HUES64 (cell line): Measurements from ENCODE around the gene CNOT2.

Experiments used
- H3K27ac ChIP-seq: 2 replicates; pipeline ENCODE4 v1.7.0; 2013; ENCODE audit warnings: low read depth, low read length, inconsistent platforms
- H3K27me3 ChIP-seq: 2 replicates; pipeline ENCODE4 v1.6.1; 2013; ENCODE audit warnings: mild to moderate bottlenecking, low read length; ENCODE audit not compliant: insufficient read depth
- H3K36me3 ChIP-seq: 2 replicates; pipeline ENCODE4 v1.6.1; 2013; ENCODE audit warnings: mild to moderate bottlenecking, low read length; ENCODE audit not compliant: insufficient read depth
- H3K4me1 ChIP-seq: 2 replicates; pipeline ENCODE4 v1.6.1; 2013; ENCODE audit warnings: mild to moderate bottlenecking, low read length, moderate library complexity; ENCODE audit not compliant: insufficient read depth
- H3K4me3 ChIP-seq: 2 replicates; pipeline ENCODE4 v1.5.1; 2013; ENCODE audit warnings: mild to moderate bottlenecking, low read length, moderate library complexity
- H3K9ac ChIP-seq: 2 replicates; pipeline ENCODE4 v1.6.1; 2013; ENCODE audit warnings: mild to moderate bottlenecking, low read depth, low read length
- H3K9me3 ChIP-seq: 2 replicates; pipeline ENCODE4 v1.6.1; 2013; ENCODE audit warnings: low read depth, low read length; ENCODE audit not compliant: insufficient read depth
- WGBS: fragments of 150-250, 120-280 bp; methylation state at CpG from one replicate; pipeline ENCODE4 v1.1.7; 2013; ENCODE audit warnings: missing lambda C conversion rate; 5-methylcytosine and 5-hydroxymethylcytosine counted together

Gene CNOT2

DNA sequence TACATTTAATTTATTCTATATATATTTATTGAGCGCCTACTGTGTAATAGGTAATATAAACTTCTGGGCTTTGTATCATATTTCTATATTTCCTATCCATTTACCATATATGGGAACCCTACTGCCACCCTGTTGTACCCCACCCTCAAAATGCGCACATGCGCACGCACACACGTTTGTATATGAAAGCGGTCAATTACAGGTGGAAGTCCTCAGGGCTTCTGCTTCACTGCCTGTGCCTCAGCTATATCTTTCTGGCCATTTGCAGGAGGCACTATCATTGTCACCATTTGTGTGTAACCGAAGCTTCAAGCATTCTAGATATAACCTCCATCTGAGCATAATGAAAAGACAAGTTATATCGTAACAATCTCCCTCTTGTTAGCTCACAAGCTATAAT, 91.5 kb downstream of the CNOT2 start:
- WGBS: 94% methylated on average over 7 of the region's 8 CpGs
- Histone ChIP-seq H3K4me1 (peaks cover 36% of the 10 kb centered on the region), H3K9me3 (no peaks in the 10 kb centered on the region), H3K9ac (no peak overlapping the region), H3K36me3 (peaks cover 54% of the 10 kb centered on the region), H3K4me3 (no peak overlapping the region; the same call in 1 of the 2 replicates), H3K27ac (no peak overlapping the region), H3K27me3 (no peaks in the 10 kb centered on the region)

- Histone ChIP-seq H3K9ac (no peak overlapping the region), H3K4me3 (no peak overlapping the region), H3K36me3 (peaks cover 89% of the 10 kb centered on the region), H3K9me3 (no peaks in the 10 kb centered on the region), H3K27me3 (no peaks in the 10 kb centered on the region), H3K4me1 (peaks cover 21% of the 10 kb centered on the region), H3K27ac (no peak overlapping the region)
- WGBS: 95% methylated on average over 2 of the region's 2 CpGs
Observed at GRCh38 chr12:70338531-70338930, 95.3 kb downstream of the CNOT2 start.

GRCh38 chr12:70351076-70351475, 107.8 kb downstream of the CNOT2 start:
- Histone ChIP-seq H3K36me3 (peaks cover 79% of the 10 kb centered on the region), H3K9ac (no peak overlapping the region), H3K4me3 (no peak overlapping the region), H3K27me3 (no peaks in the 10 kb centered on the region), H3K27ac (no peak overlapping the region), H3K4me1 (no peaks in the 10 kb centered on the region), H3K9me3 (no peaks in the 10 kb centered on the region)
- WGBS: no CpG with 5 or more reads among the region's 2 CpGs

- no peaks in the 10 kb centered on the region for H3K9me3 ChIP-seq
- H3K27me3 ChIP-seq: no peaks in the 10 kb centered on the region
- H3K36me3 ChIP-seq: peaks cover 51% of the 10 kb centered on the region
- H3K4me3 ChIP-seq: no peak overlapping the region
- WGBS: 98% methylated on average over 5 of the region's 6 CpGs
- H3K9ac ChIP-seq: no peak overlapping the region
- no peak overlapping the region for H3K27ac ChIP-seq
- no peaks in the 10 kb centered on the region for H3K4me1 ChIP-seq
Observed at GRCh38 chr12:70353780-70354660, 110.8 kb downstream of the CNOT2 start.

DNA sequence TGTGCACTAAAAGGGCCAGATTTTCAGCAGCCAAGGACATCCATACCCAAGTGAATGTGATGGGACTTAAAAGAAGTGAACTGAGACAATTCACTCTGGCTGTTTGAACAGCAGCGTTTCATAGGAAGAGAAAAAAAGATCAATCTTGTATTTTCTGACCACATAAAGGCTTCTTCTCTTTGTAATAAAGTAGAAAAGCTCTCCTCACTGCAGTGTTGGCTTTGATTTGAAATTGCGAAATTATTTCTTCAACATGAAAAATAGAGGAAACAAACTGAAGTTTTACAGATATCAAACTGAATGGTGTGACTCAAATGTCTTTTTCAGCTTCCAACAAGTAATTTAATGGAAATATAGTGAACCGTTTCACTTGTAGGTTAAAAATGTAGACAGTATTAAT, 111.6 kb downstream of the CNOT2 start:
- H3K4me3 ChIP-seq: no peak overlapping the region
- no peaks in the 10 kb centered on the region for H3K27me3 ChIP-seq
- no peaks in the 10 kb centered on the region for H3K9me3 ChIP-seq
- 100% methylated on average over 1 of the region's 3 CpGs for WGBS
- H3K9ac ChIP-seq: no peak overlapping the region
- H3K27ac ChIP-seq: no peak overlapping the region
- H3K4me1 ChIP-seq: no peaks in the 10 kb centered on the region
- peaks cover 44% of the 10 kb centered on the region for H3K36me3 ChIP-seq

DNA sequence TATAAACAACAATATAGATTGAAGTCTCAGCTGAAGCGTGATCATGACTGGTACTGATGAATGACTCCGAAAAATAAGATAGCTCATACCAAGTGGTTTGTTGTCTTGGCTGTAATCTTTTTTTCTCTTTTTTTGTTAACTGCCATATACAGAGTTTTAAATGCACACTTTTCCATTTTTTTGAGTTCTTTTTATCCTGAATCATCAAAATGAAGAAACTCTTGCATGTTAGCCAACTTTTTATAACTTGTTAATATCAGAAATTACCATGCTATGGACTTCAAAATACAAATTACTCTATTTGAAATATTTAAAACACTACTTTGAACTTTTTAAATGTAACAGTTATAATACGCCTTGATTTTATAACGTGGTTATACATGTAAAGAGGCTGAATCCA, 112.7 kb downstream of the CNOT2 start:
- H3K36me3 ChIP-seq: peaks cover 32% of the 10 kb centered on the region
- WGBS: 100% methylated on average over 3 of the region's 4 CpGs
- H3K27me3 ChIP-seq: no peaks in the 10 kb centered on the region
- no peaks in the 10 kb centered on the region for H3K9me3 ChIP-seq
- no peak overlapping the region for H3K4me3 ChIP-seq
- no peak overlapping the region for H3K9ac ChIP-seq
- no peak overlapping the region for H3K27ac ChIP-seq
- H3K4me1 ChIP-seq: peaks cover 7% of the 10 kb centered on the region; the same call in 1 of the 2 replicates

GRCh38 chr12:70359458-70360197, 116.4 kb downstream of the CNOT2 start:
- no CpG with 5 or more reads among the region's 1 CpG for WGBS
- H3K9ac ChIP-seq: no peak overlapping the region
- no peaks in the 10 kb centered on the region for H3K9me3 ChIP-seq
- peaks cover 11% of the 10 kb centered on the region for H3K36me3 ChIP-seq
- H3K27me3 ChIP-seq: peaks cover 9% of the 10 kb centered on the region
- no peak overlapping the region for H3K27ac ChIP-seq
- H3K4me3 ChIP-seq: no peak overlapping the region
- peaks cover 9% of the 10 kb centered on the region; the same call in 1 of the 2 replicates for H3K4me1 ChIP-seq

- no peak overlapping the region for H3K4me3 ChIP-seq
- peaks cover 13% of the 10 kb centered on the region; the same call in 1 of the 2 replicates for H3K4me1 ChIP-seq
- H3K9ac ChIP-seq: no peak overlapping the region
- H3K9me3 ChIP-seq: no peaks in the 10 kb centered on the region
- H3K36me3 ChIP-seq: 0 out of 2 replicates have a peak, but pooled peaks cover 5% of the 10 kb centered on the region
- H3K27me3 ChIP-seq: peaks cover 15% of the 10 kb centered on the region
- 0 out of 2 replicates have a peak overlapping the region, but pooled peaks have one; percentile 12 for H3K27ac ChIP-seq
Observed at GRCh38 chr12:70360218-70360617, 117.0 kb downstream of the CNOT2 start.

DNA sequence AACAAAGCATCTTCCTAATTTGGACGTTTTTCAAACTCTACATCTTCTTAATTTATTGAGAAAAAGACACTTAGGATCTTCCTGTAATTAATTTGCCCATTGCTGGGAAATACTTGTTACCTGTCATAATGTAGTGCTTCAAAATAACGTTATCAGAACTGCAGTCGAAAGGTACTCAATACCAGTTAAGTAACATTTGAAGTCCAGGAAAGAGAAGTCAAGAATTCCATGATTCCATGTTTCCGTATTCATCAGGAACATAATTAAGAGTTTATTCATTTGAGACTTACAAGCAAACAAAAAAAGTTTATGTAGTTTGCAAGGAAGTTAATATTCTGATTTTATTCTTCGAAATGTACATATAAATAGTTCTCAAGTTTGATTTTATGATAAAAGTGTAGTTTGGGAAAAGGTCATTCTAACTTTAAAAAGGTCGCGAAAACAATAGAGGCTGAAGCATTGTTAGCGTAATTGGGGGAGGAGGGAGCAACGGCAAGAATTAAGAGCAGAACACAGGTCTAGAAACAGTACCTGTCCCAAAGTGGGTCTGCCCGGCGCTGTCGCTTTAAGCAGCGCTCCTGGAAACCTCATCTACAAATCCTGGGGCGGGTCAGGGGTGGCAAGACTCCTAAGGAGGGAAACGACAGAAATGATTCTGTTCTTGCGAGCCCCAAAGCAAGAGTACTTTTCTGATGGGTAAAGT, 121.6 kb downstream of the CNOT2 start:
- H3K9me3 ChIP-seq: no peaks in the 10 kb centered on the region
- 23% methylated on average over 15 of the region's 16 CpGs for WGBS
- H3K4me3 ChIP-seq: peak overlapping the region; percentile 91
- peaks cover 25% of the 10 kb centered on the region for H3K4me1 ChIP-seq
- H3K27ac ChIP-seq: no peak overlapping the region
- no peak overlapping the region for H3K9ac ChIP-seq
- H3K27me3 ChIP-seq: peaks cover 33% of the 10 kb centered on the region
- no peaks in the 10 kb centered on the region for H3K36me3 ChIP-seq

GRCh38 chr12:70365398-70365647, 122.1 kb downstream of the CNOT2 start:
- WGBS: under 1% methylated on average over 6 of the region's 6 CpGs
- no peak overlapping the region for H3K27ac ChIP-seq
- peaks cover 21% of the 10 kb centered on the region for H3K4me1 ChIP-seq
- no peaks in the 10 kb centered on the region for H3K9me3 ChIP-seq
- peak overlapping the region; percentile 55 for H3K9ac ChIP-seq
- no peaks in the 10 kb centered on the region for H3K36me3 ChIP-seq
- H3K27me3 ChIP-seq: peaks cover 33% of the 10 kb centered on the region
- H3K4me3 ChIP-seq: peak overlapping the region; percentile 91
